Measurements from ENCODE around the gene PARD6B. TPM values are rescaled to one million over a fixed set of nuclear protein-coding genes. Genes with fewer than 3 reads are reported as not detected.

The PARD6B gene
- total and polyA plus RNA-seq, 2 of the 13 experiments (the other 11 are each of a cell fraction or from before 2014, with no cell fraction given) = 6.9 to 22.2 TPM

- no peak for TF ChIP-seq MYPOP (CRISPR knock-in tag; IDR thresholded peaks at IDR 0.05)
- no peak for TF ChIP-seq SNAI1 (CRISPR knock-in tag; IDR thresholded peaks at IDR 0.05; ENCODE audit: borderline replicate concordance)
- TF ChIP-seq HHEX (CRISPR knock-in tag; IDR thresholded peaks at IDR 0.05) = no peak
- TF ChIP-seq, protein P1, sequence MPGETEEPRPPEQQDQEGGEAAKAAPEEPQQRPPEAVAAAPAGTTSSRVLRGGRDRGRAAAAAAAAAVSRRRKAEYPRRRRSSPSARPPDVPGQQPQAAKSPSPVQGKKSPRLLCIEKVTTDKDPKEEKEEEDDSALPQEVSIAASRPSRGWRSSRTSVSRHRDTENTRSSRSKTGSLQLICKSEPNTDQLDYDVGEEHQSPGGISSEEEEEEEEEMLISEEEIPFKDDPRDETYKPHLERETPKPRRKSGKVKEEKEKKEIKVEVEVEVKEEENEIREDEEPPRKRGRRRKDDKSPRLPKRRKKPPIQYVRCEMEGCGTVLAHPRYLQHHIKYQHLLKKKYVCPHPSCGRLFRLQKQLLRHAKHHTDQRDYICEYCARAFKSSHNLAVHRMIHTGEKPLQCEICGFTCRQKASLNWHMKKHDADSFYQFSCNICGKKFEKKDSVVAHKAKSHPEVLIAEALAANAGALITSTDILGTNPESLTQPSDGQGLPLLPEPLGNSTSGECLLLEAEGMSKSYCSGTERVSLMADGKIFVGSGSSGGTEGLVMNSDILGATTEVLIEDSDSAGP (CRISPR knock-in tag; IDR thresholded peaks at IDR 0.05; ENCODE audit: borderline replicate concordance) = peak; percentile 13; the same call in 1 of the 2 replicates
- TF ChIP-seq HDAC1 (CRISPR knock-in tag; IDR thresholded peaks at IDR 0.05) = no peak
- no peak for TF ChIP-seq ZBTB46 (CRISPR knock-in tag; IDR thresholded peaks at IDR 0.05; ENCODE audit: borderline replicate concordance)
- 0 out of 2 replicates have a peak, but pooled peaks have one; percentile 16 for TF ChIP-seq HNRNPL (IDR thresholded peaks at IDR 0.05; ENCODE audit: low read depth, low read length)
- no peak for TF ChIP-seq CENPT (CRISPR knock-in tag; IDR thresholded peaks at IDR 0.05; ENCODE audit: low read depth)
- TF ChIP-seq ZFAT (CRISPR knock-in tag; conservative IDR thresholded peaks at IDR 0.05) = no peak
- TF ChIP-seq ZNF44 (CRISPR knock-in tag; IDR thresholded peaks at IDR 0.05) = no peak
- no peak for TF ChIP-seq ZC3H13 (CRISPR knock-in tag; IDR thresholded peaks at IDR 0.05)
- TF ChIP-seq ZNF362 (CRISPR knock-in tag; IDR thresholded peaks at IDR 0.05; ENCODE audit: borderline replicate concordance) = no peak
- no peak for TF ChIP-seq REST (IDR thresholded peaks at IDR 0.05; ENCODE audit: borderline replicate concordance in 1 of 2, low read depth in 1 of 2, low read length in 2 of 2)
- TF ChIP-seq ZNF331 (CRISPR knock-in tag; IDR thresholded peaks at IDR 0.05) = no peak
- TF ChIP-seq GATAD1 (CRISPR knock-in tag; IDR thresholded peaks at IDR 0.05) = no peak
- 0 out of 2 replicates have a peak, but pooled peaks have one; percentile 56 for TF ChIP-seq ZNF276 (CRISPR knock-in tag; IDR thresholded peaks at IDR 0.05; ENCODE audit: low read depth)
Measured at GRCh38 chr20:50762435-50763220, 31.2 kb downstream of the PARD6B start (continued).

Measured in HepG2 (cell line).